GM23338 (cell line): Measurements from ENCODE around the gene THSD4. TPM values are rescaled to one million over a fixed set of nuclear protein-coding genes. Genes with fewer than 3 reads are reported as not detected.

ENCODE experiments used
- ATAC-seq: fragments of 200-7000 bp; cut with Tn5 transposase; 3 replicates; pipeline ENCODE4 v1.9.1; 2020
- DNase-seq: peaks from one replicate; pipeline ENCODE4 v3.0.0-alpha.2; 2015; ENCODE audit warnings: low spot score
- H2AFZ ChIP-seq: fragments of 200-600 bp; sonication (generic); 2 replicates; pipeline ENCODE4 v1.8.0; 2016; ENCODE audit warnings: antibody characterized with exemption, mild to moderate bottlenecking, moderate library complexity
- H3F3A ChIP-seq: fragments of 200-600 bp; sonication (generic); replicated peaks from 2 replicates; pipeline ENCODE4 v1.8.0; 2017; ENCODE audit warnings: antibody characterized with exemption, mixed run types, low read depth
- H3K27ac ChIP-seq: fragments of 200-600 bp; sonication (generic); 2 replicates; pipeline ENCODE4 v1.6.1; 2016; ENCODE audit warnings: low read depth
- H3K27me3 ChIP-seq: fragments of 200-600 bp; sonication (generic); 2 replicates; pipeline ENCODE4 v1.8.0; 2016; ENCODE audit warnings: mild to moderate bottlenecking, mixed run types, moderate library complexity; ENCODE audit not compliant: insufficient read depth
- H3K36me3 ChIP-seq: fragments of 200-600 bp; sonication (generic); 2 replicates; pipeline ENCODE4 v1.8.0; 2016; ENCODE audit warnings: mild to moderate bottlenecking; ENCODE audit not compliant: insufficient read depth
- H3K4me1 ChIP-seq: fragments of 200-600 bp; sonication (generic); 2 replicates; pipeline ENCODE4 v1.8.0; 2016; ENCODE audit warnings: mild to moderate bottlenecking, moderate library complexity; ENCODE audit not compliant: insufficient read depth
- H3K4me2 ChIP-seq: fragments of 200-600 bp; sonication (generic); 2 replicates; pipeline ENCODE4 v1.7.1; 2017; ENCODE audit warnings: mixed run types
- H3K4me3 ChIP-seq: fragments of 200-600 bp; sonication (generic); 2 replicates; pipeline ENCODE4 v1.6.1; 2016; ENCODE audit warnings: mixed run types
- H3K79me2 ChIP-seq: fragments of 200-600 bp; sonication (generic); replicated peaks from 2 replicates; pipeline ENCODE4 v1.8.0; 2017; ENCODE audit warnings: mild to moderate bottlenecking; ENCODE audit not compliant: insufficient read depth
- H3K9me2 ChIP-seq: fragments of 200-600 bp; sonication (generic); 2 replicates; pipeline ENCODE4 v1.8.0; 2017; ENCODE audit not compliant: insufficient read depth
- H4K20me1 ChIP-seq: fragments of 200-600 bp; sonication (generic); replicated peaks from 2 replicates; pipeline ENCODE4 v1.8.0; 2017; ENCODE audit warnings: mild to moderate bottlenecking; ENCODE audit not compliant: insufficient read depth
- H3K27ac Mint-ChIP-seq: 2 replicates; pipeline ENCODE4 v1.8.0; 2020; ENCODE audit warnings: inconsistent platforms, mild to moderate bottlenecking, moderate library complexity, mixed read lengths
- H3K27me3 Mint-ChIP-seq: 3 replicates; pipeline ENCODE4 v1.8.0; 2022; ENCODE audit warnings: low read depth, mild to moderate bottlenecking, moderate library complexity, mixed read lengths, inconsistent platforms; ENCODE audit not compliant: insufficient read depth, poor library complexity
- H3K36me3 Mint-ChIP-seq: 3 replicates; pipeline ENCODE4 v1.8.0; 2021; ENCODE audit warnings: low read depth, mild to moderate bottlenecking, inconsistent platforms, moderate library complexity, mixed read lengths
- H3K4me1 Mint-ChIP-seq: 3 replicates; pipeline ENCODE4 v1.8.0; 2020; ENCODE audit warnings: mild to moderate bottlenecking, inconsistent platforms, mixed read lengths
- H3K4me3 Mint-ChIP-seq: 3 replicates; pipeline ENCODE4 v1.8.0; 2021; ENCODE audit warnings: moderate library complexity, mild to moderate bottlenecking, inconsistent platforms, mixed read lengths
- H3K9me3 Mint-ChIP-seq: 3 replicates; pipeline ENCODE4 v1.8.0; 2020; ENCODE audit warnings: moderate library complexity, mild to moderate bottlenecking, inconsistent platforms, mixed read lengths
- CTCF ChIP-seq, 2 experiments: fragments of 200-600 bp in 1 of 2; sonication (generic) in 1 of 2; conservative IDR thresholded peaks; 2 replicates each; pipeline versions ENCODE4 v1.5.1 to v1.6.1; 2016 to 2017; ENCODE audit warnings: antibody characterized with exemption in 2 of 2, low read depth in 2 of 2, mild to moderate bottlenecking in 2 of 2, moderate library complexity in 1 of 2
- ETS1 ChIP-seq: IDR thresholded peaks from 2 replicates; pipeline ENCODE4 v1.6.1; 2016; ENCODE audit warnings: antibody characterized with exemption
- EZH2 ChIP-seq: fragments of 200-600 bp; sonication (generic); IDR thresholded peaks from one replicate; pipeline ENCODE4 v1.8.0; 2017; ENCODE audit warnings: antibody characterized with exemption, mild to moderate bottlenecking, low read depth; ENCODE audit not compliant: unreplicated experiment
- EZH2phosphoT487 ChIP-seq: fragments of 200-600 bp; sonication (generic); IDR thresholded peaks from one replicate; pipeline ENCODE4 v1.8.1; 2018; ENCODE audit warnings: antibody characterized with exemption; ENCODE audit not compliant: unreplicated experiment
- JUNB ChIP-seq: IDR thresholded peaks from one replicate; pipeline ENCODE4 v1.6.1; 2016; ENCODE audit warnings: antibody characterized with exemption; ENCODE audit not compliant: unreplicated experiment
- POLR2AphosphoS5 ChIP-seq: IDR thresholded peaks from 2 replicates; pipeline ENCODE4 v1.6.1; 2016; ENCODE audit warnings: antibody characterized with exemption, low read depth
- REST ChIP-seq: IDR thresholded peaks from one replicate; pipeline ENCODE4 v1.6.1; 2018; ENCODE audit warnings: antibody characterized with exemption; ENCODE audit not compliant: unreplicated experiment
- STAT1 ChIP-seq: IDR thresholded peaks from one replicate; pipeline ENCODE4 v1.6.1; 2016; ENCODE audit warnings: antibody characterized with exemption; ENCODE audit not compliant: unreplicated experiment
- ZNF114 ChIP-seq: fragments of 250-450 bp; sonication (Bioruptor Pico); IDR thresholded peaks from 2 replicates; pipeline ENCODE4 v1.5.0; 2020; ENCODE audit warnings: mild to moderate bottlenecking, moderate library complexity
- ZNF331 ChIP-seq: fragments of 250-450 bp; sonication (Bioruptor Pico); IDR thresholded peaks from 2 replicates; pipeline ENCODE4 v1.5.0; 2020; ENCODE audit warnings: low read depth, mild to moderate bottlenecking, moderate library complexity
- ZNF462 ChIP-seq: fragments of 250-450 bp; sonication (Bioruptor Pico); IDR thresholded peaks from 2 replicates; pipeline ENCODE4 v1.5.0; 2020; ENCODE audit warnings: mild to moderate bottlenecking, moderate library complexity
- polyA plus RNA-seq: library from polyadenylated mRNA; unstranded; fragments of >200 nt; fragmentation: Nextera tagmentation; extraction: Ambion mirVana; gene quantifications from 2 replicates; pipeline ENCODE4 v1.2.1, GENCODE V29; 2016
- total RNA-seq: library from RNA; depleted of rRNA; stranded (reverse); fragments of >200 nt; shearing (Covaris generic); gene quantifications from 2 replicates; pipeline ENCODE4 v1.2.3, GENCODE V29; 2014

THSD4 gene
- total and polyA plus RNA-seq, 2 experiments from 2014 or later: 2.0 to 7.4 TPM

GRCh38 chr15:71461748-71462147 is 346.5 kb downstream of the THSD4 start:
- no peaks in the 10 kb centered on the region for H3K36me3 ChIP-seq
- peaks cover 17% of the 10 kb centered on the region for H3K4me1 ChIP-seq
- H3K9me2 ChIP-seq: peaks cover 23% of the 10 kb centered on the region
- no peak overlapping the region for H3K27ac ChIP-seq
- DNase-seq: no peak
- H3K9me3 Mint-ChIP-seq: peaks cover 3% of the 10 kb centered on the region; the same call in 2 of the 3 replicates
- H3K27ac Mint-ChIP-seq: no peak overlapping the region
- no peaks in the 10 kb centered on the region for H3K27me3 ChIP-seq
- TF ChIP-seq ZNF331: no peak
- no peak for TF ChIP-seq ZNF114
- no peak for TF ChIP-seq STAT1
- no peak for TF ChIP-seq CTCF (conservative IDR thresholded peaks at IDR 0.05; ENCODE audit: low read depth in 2 of 2)
- no peak for TF ChIP-seq ETS1
- no peak for TF ChIP-seq EZH2
- TF ChIP-seq REST: no peak
- no peak for TF ChIP-seq JUNB
- no peak for TF ChIP-seq POLR2AphosphoS5
- no peak for TF ChIP-seq EZH2phosphoT487
- TF ChIP-seq ZNF462 (CRISPR knock-in tag): no peak
- H4K20me1 ChIP-seq: no peaks in the 10 kb centered on the region
- no peak for ATAC-seq
- peaks cover 21% of the 10 kb centered on the region for H3K4me1 Mint-ChIP-seq
- no peak overlapping the region for H3K4me3 Mint-ChIP-seq
- H2AFZ ChIP-seq: no peak overlapping the region
- H3F3A ChIP-seq: no peaks in the 10 kb centered on the region
- no peak overlapping the region for H3K4me3 ChIP-seq
- H3K79me2 ChIP-seq: no peaks in the 10 kb centered on the region
- H3K36me3 Mint-ChIP-seq: no peaks in the 10 kb centered on the region; the same call in 1 of the 3 replicates
- H3K4me2 ChIP-seq: no peak overlapping the region
- peaks cover 2% of the 10 kb centered on the region for H3K27me3 Mint-ChIP-seq
